DND-41 (cell line): ENCODE data around the gene SH3TC1.

Experiments used
- CTCF ChIP-seq: IDR thresholded peaks from 2 replicates; pipeline ENCODE4 v1.5.1; 2012; ENCODE audit warnings: borderline replicate concordance, low read length, moderate library complexity, mild to moderate bottlenecking; ENCODE audit not compliant: poor library complexity, severe bottlenecking; ENCODE audit errors: extremely low read depth
- EZH2 ChIP-seq: IDR thresholded peaks from 3 replicates; pipeline ENCODE4 v1.6.1; 2012; ENCODE audit warnings: borderline replicate concordance, low read depth, mild to moderate bottlenecking, moderate library complexity, low read length, inconsistent platforms; ENCODE audit not compliant: severe bottlenecking

- no peak for TF ChIP-seq CTCF
- TF ChIP-seq EZH2, result no peak
These were observed 27.8 kb upstream of the SH3TC1 start for GRCh38 chr4:8171266-8171665.
